ENCODE measurements around the gene IGSF9. TPM values are rescaled to one million over a fixed set of nuclear protein-coding genes. Genes with fewer than 3 reads are reported as not detected.
A peak's percentile ranks its signal among the peaks of the same experiment; 100 is the strongest.

The IGSF9 gene
- total RNA-seq, 2 donors from 2014 or later, result not detected

GRCh38 chr1:159960721-159961381, 15.4 kb upstream of the IGSF9 start:
- ATAC-seq (replicated peaks), result no peak
- no peak overlapping the region for H3K4me3 Mint-ChIP-seq
- no peaks in the 10 kb centered on the region for H3K9me3 Mint-ChIP-seq
- H3K27ac Mint-ChIP-seq, result no peak overlapping the region
- H3K4me1 Mint-ChIP-seq, result peaks cover 5% of the 10 kb centered on the region
- peaks cover 16% of the 10 kb centered on the region for H3K27me3 Mint-ChIP-seq
- H3K36me3 Mint-ChIP-seq (ENCODE audit: low read depth), result no peaks in the 10 kb centered on the region

- no peaks in the 10 kb centered on the region for H3K36me3 Mint-ChIP-seq (ENCODE audit: low read depth)
- H3K27ac Mint-ChIP-seq, result no peak overlapping the region
- peaks cover 5% of the 10 kb centered on the region for H3K4me1 Mint-ChIP-seq
- H3K27me3 Mint-ChIP-seq, result peaks cover 9% of the 10 kb centered on the region
- no peak for ATAC-seq (replicated peaks)
- H3K9me3 Mint-ChIP-seq, result no peaks in the 10 kb centered on the region
- H3K4me3 Mint-ChIP-seq, result no peak overlapping the region
Observed at GRCh38 chr1:159959451-159959850, 14.0 kb upstream of the IGSF9 start.

- ATAC-seq (replicated peaks), result peak; percentile 86
- H3K27ac Mint-ChIP-seq, result no peak overlapping the region
- H3K4me1 Mint-ChIP-seq, result peaks cover 5% of the 10 kb centered on the region
- no peaks in the 10 kb centered on the region for H3K36me3 Mint-ChIP-seq (ENCODE audit: low read depth)
- no peak overlapping the region for H3K4me3 Mint-ChIP-seq
- no peaks in the 10 kb centered on the region for H3K9me3 Mint-ChIP-seq
- peaks cover 14% of the 10 kb centered on the region for H3K27me3 Mint-ChIP-seq
Observed at GRCh38 chr1:159958719-159959380, 13.4 kb upstream of the IGSF9 start.

- Mint-ChIP-seq H3K27me3 (peaks cover 21% of the 10 kb centered on the region), H3K27ac (no peak overlapping the region), H3K4me1 (peaks cover 5% of the 10 kb centered on the region), H3K36me3 (ENCODE audit: low read depth) (no peaks in the 10 kb centered on the region), H3K4me3 (no peak overlapping the region), H3K9me3 (no peaks in the 10 kb centered on the region)
- ATAC-seq (replicated peaks), result no peak
Observed at GRCh38 chr1:159957824-159958268, 12.4 kb upstream of the IGSF9 start.

- Mint-ChIP-seq H3K9me3 (no peaks in the 10 kb centered on the region), H3K27ac (no peak overlapping the region), H3K27me3 (peaks cover 36% of the 10 kb centered on the region), H3K36me3 (ENCODE audit: low read depth) (no peaks in the 10 kb centered on the region), H3K4me3 (no peak overlapping the region), H3K4me1 (peaks cover 5% of the 10 kb centered on the region)
- ATAC-seq (replicated peaks), result no peak
Observed at GRCh38 chr1:159955456-159955855, 10.0 kb upstream of the IGSF9 start.

- peaks cover 32% of the 10 kb centered on the region for H3K27me3 Mint-ChIP-seq
- H3K9me3 Mint-ChIP-seq, result no peaks in the 10 kb centered on the region
- no peaks in the 10 kb centered on the region for H3K36me3 Mint-ChIP-seq (ENCODE audit: low read depth)
- no peak within 1 kb of the TSS for H3K27ac Mint-ChIP-seq
- peaks cover 3% of the 10 kb centered on the region for H3K4me1 Mint-ChIP-seq
- no peak for ATAC-seq (replicated peaks)
- H3K4me3 Mint-ChIP-seq, result no peak within 1 kb of the TSS
Observed at GRCh38 chr1:159953536-159954515, 8.4 kb upstream of the IGSF9 start, which contains the start of gene SLAMF9. SLAMF9 (minus strand) TSS chr1:159954237; CDS start chr1:159954137, 100 bp downstream.

GRCh38 chr1:159952932-159953331, 7.5 kb upstream of the IGSF9 start:
- no peak overlapping the region for H3K27ac Mint-ChIP-seq
- H3K4me3 Mint-ChIP-seq, result no peak overlapping the region
- peaks cover 32% of the 10 kb centered on the region for H3K27me3 Mint-ChIP-seq
- no peak for ATAC-seq (replicated peaks)
- H3K9me3 Mint-ChIP-seq, result no peaks in the 10 kb centered on the region
- H3K4me1 Mint-ChIP-seq, result no peaks in the 10 kb centered on the region
- no peaks in the 10 kb centered on the region for H3K36me3 Mint-ChIP-seq (ENCODE audit: low read depth)

GRCh38 chr1:159951551-159951950, 6.1 kb upstream of the IGSF9 start:
- no peaks in the 10 kb centered on the region for H3K9me3 Mint-ChIP-seq
- H3K4me1 Mint-ChIP-seq, result no peaks in the 10 kb centered on the region
- no peak overlapping the region for H3K4me3 Mint-ChIP-seq
- no peak for ATAC-seq (replicated peaks)
- H3K36me3 Mint-ChIP-seq (ENCODE audit: low read depth), result no peaks in the 10 kb centered on the region
- peaks cover 32% of the 10 kb centered on the region for H3K27me3 Mint-ChIP-seq
- H3K27ac Mint-ChIP-seq, result no peak overlapping the region

- ATAC-seq (replicated peaks), result no peak
- Mint-ChIP-seq H3K4me1 (no peaks in the 10 kb centered on the region), H3K9me3 (no peaks in the 10 kb centered on the region), H3K36me3 (ENCODE audit: low read depth) (no peaks in the 10 kb centered on the region), H3K4me3 (no peak overlapping the region), H3K27ac (no peak overlapping the region), H3K27me3 (peaks cover 29% of the 10 kb centered on the region)
Observed at GRCh38 chr1:159951016-159951415, 5.6 kb upstream of the IGSF9 start.

GRCh38 chr1:159949981-159950381, 4.6 kb upstream of the IGSF9 start:
- no peaks in the 10 kb centered on the region for H3K9me3 Mint-ChIP-seq
- no peak for ATAC-seq (replicated peaks)
- no peak overlapping the region for H3K27ac Mint-ChIP-seq
- peaks cover 34% of the 10 kb centered on the region for H3K27me3 Mint-ChIP-seq
- no peaks in the 10 kb centered on the region for H3K36me3 Mint-ChIP-seq (ENCODE audit: low read depth)
- H3K4me1 Mint-ChIP-seq, result peaks cover 6% of the 10 kb centered on the region
- H3K4me3 Mint-ChIP-seq, result no peak overlapping the region

- ATAC-seq (replicated peaks), result no peak
Observed at GRCh38 chr1:159949123-159949522, 3.7 kb upstream of the IGSF9 start.

GRCh38 chr1:159947942-159948341, 2.5 kb upstream of the IGSF9 start:
- peak overlapping the region; percentile 25 for H3K27ac Mint-ChIP-seq
- H3K36me3 Mint-ChIP-seq (ENCODE audit: low read depth), result no peaks in the 10 kb centered on the region

More at GRCh38 chr1:159949123-159949522, 3.7 kb upstream of the IGSF9 start:
- Mint-ChIP-seq H3K27me3 (peaks cover 37% of the 10 kb centered on the region), H3K9me3 (no peaks in the 10 kb centered on the region), H3K36me3 (ENCODE audit: low read depth) (no peaks in the 10 kb centered on the region), H3K4me3 (no peak overlapping the region), H3K4me1 (peaks cover 8% of the 10 kb centered on the region), H3K27ac (no peak overlapping the region)

GRCh38 chr1:159946242-159947187, 1.1 kb upstream of the IGSF9 start:
- Mint-ChIP-seq H3K27ac (no peak overlapping the region), H3K4me3 (peak overlapping the region; percentile 68), H3K4me1 (peaks cover 8% of the 10 kb centered on the region), H3K9me3 (no peaks in the 10 kb centered on the region), H3K27me3 (peaks cover 37% of the 10 kb centered on the region), H3K36me3 (ENCODE audit: low read depth) (no peaks in the 10 kb centered on the region)
- ATAC-seq (replicated peaks), result no peak

More at GRCh38 chr1:159947942-159948341, 2.5 kb upstream of the IGSF9 start:
- Mint-ChIP-seq H3K4me1 (peaks cover 8% of the 10 kb centered on the region), H3K4me3 (no peak overlapping the region), H3K9me3 (no peaks in the 10 kb centered on the region), H3K27me3 (peaks cover 36% of the 10 kb centered on the region)
- ATAC-seq (replicated peaks), result no peak

All from activated T-helper 17 cell treated with anti-CD3 and anti-CD28 coated beads, Interleukin-2, amount 50 U/mL, for 72 hours (primary cell).